Prostate gland (tissue), 2 donors: ENCODE data around the gene ATP6V1B1. TPM values are rescaled to one million over a fixed set of nuclear protein-coding genes. Genes with fewer than 3 reads are reported as not detected.

ENCODE experiments used
- small RNA-seq, 2 donors: library from RNA; depleted of rRNA; stranded (forward); fragments of <200 nt; gene quantifications; one replicate each; pipeline ENCODE3, GENCODE V24; 2016
- total RNA-seq, 2 donors: library from RNA; depleted of rRNA; stranded (reverse); fragments of >200 nt; gene quantifications; one replicate each; pipeline ENCODE4 v1.1.0, GENCODE V29; 2016

The ATP6V1B1 gene
- total RNA-seq, 2 donors from 2014 or later: 1.2 TPM; not detected in 1

Small RNAs within 50 kb of the gene (small RNA-seq; reads per million reads assigned to genes)
- 0 reads per million in 2 donors for gene RF02272
- gene RN7SL160P: 0 reads per million in 2 donors

Other genes with a start within 250 kb of the ATP6V1B1 start
- gene ADD2, start 167.7 kb upstream of the ATP6V1B1 start, total RNA-seq: 1 to 10 TPM in 1 of 2 donors, under 1 TPM in 1; 0.32 to 3.1 TPM
- not detected for gene FIGLA, start 145.3 kb upstream of the ATP6V1B1 start, total RNA-seq
- gene CLEC4F, start 115.3 kb upstream of the ATP6V1B1 start, total RNA-seq: under 1 TPM in 1 of 2 donors, not detected in 1; 0.23 TPM
- under 1 TPM; 0.23 to 0.28 TPM for gene CD207, start 100.1 kb upstream of the ATP6V1B1 start, total RNA-seq
- gene VAX2, start 35.3 kb upstream of the ATP6V1B1 start, total RNA-seq: under 1 TPM; 0.18 to 0.97 TPM
- under 1 TPM; 0.36 to 0.74 TPM for gene ANKRD53, start 42.7 kb downstream of the ATP6V1B1 start, total RNA-seq
- gene TEX261, start 59.0 kb downstream of the ATP6V1B1 start, total RNA-seq: 10 to 100 TPM; 41.4 to 45.2 TPM
- 10 to 100 TPM; 56.4 to 58.5 TPM for gene NAGK, start 132.7 kb downstream of the ATP6V1B1 start, total RNA-seq
- gene MCEE, start 194.3 kb downstream of the ATP6V1B1 start, total RNA-seq: 10 to 100 TPM; 18.2 to 41.4 TPM
- 10 to 100 TPM; 20.2 to 25.9 TPM for gene MPHOSPH10, start 194.7 kb downstream of the ATP6V1B1 start, total RNA-seq